AG04450 (cell line): Measurements from ENCODE around the gene KRT76. TPM values are rescaled to one million over a fixed set of nuclear protein-coding genes. Genes with fewer than 3 reads are reported as not detected.

ENCODE experiments used
- CTCF ChIA-PET: fragments of 300-600, 350-600 bp; formaldehyde crosslinking; extraction: SDS; loops from one replicate; lab custom pipeline; 2022; ENCODE audit warnings: antibody characterized with exemption, inconsistent platforms; lab: Charles Lee
- POLR2A ChIA-PET: fragments of 350-600 bp; formaldehyde crosslinking; extraction: SDS; loops from one replicate; lab custom pipeline; 2021; ENCODE audit warnings: antibody characterized with exemption, inconsistent platforms; lab: Yijun Ruan, JAX
- DNase-seq: peaks from one replicate; pipeline ENCODE4 v3.0.0-alpha.2; 2011; ENCODE audit warnings: low read depth, low spot score
- H3K27ac ChIP-seq: one replicate; pipeline ENCODE4 v1.5.1; 2012; ENCODE audit warnings: low read depth, low read length, control low read depth
- H3K27me3 ChIP-seq: one replicate; pipeline ENCODE4 v1.6.0; 2012; ENCODE audit warnings: low read length; ENCODE audit not compliant: control insufficient read depth, insufficient read depth
- H3K4me3 ChIP-seq: 2 replicates; pipeline ENCODE4 v1.5.1; 2011; ENCODE audit warnings: mild to moderate bottlenecking, low read depth, low read length, control low read depth
- H3K9me3 ChIP-seq: 2 replicates; pipeline ENCODE4 v1.5.1; 2012; ENCODE audit warnings: low read length; ENCODE audit not compliant: control insufficient read depth, insufficient read depth
- polyA plus RNA-seq: library from polyadenylated mRNA; depleted of rRNA; stranded (reverse); fragments of >200 nt; gene quantifications from 2 replicates; pipeline ENCODE4 v1.2.3, GENCODE V29; 2011
- TF ChIP-seq, protein P1 (sequence below): IDR thresholded peaks from 2 replicates; pipeline ENCODE4 v1.5.1; 2011; ENCODE audit warnings: low read depth, low read length, control low read depth, inconsistent platforms

Gene KRT76
- polyA plus RNA-seq, 1 experiment, result not detected

DNA sequence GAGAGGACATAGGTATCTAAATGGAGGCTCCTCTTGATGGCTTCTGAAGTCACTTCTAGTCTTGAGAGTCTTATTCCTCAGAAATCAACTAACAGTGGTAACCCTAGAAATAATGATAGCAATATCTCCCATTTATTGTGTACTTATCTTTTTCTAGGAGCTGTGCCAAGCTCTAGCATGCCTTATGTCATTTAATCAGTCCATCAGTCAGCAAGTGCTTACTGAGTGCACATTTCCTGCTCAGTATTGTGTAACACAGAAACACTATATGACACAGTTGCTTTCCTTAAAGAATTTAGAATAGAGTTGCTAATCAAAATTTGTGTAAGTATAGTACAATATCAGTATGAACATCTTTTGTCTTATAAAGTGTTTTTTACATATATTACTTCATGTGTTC is 36.6 kb downstream of the KRT76 start:
- CTCF ChIA-PET, result no interaction called here
- DNase-seq, result no peak
- TF ChIP-seq, protein P1, sequence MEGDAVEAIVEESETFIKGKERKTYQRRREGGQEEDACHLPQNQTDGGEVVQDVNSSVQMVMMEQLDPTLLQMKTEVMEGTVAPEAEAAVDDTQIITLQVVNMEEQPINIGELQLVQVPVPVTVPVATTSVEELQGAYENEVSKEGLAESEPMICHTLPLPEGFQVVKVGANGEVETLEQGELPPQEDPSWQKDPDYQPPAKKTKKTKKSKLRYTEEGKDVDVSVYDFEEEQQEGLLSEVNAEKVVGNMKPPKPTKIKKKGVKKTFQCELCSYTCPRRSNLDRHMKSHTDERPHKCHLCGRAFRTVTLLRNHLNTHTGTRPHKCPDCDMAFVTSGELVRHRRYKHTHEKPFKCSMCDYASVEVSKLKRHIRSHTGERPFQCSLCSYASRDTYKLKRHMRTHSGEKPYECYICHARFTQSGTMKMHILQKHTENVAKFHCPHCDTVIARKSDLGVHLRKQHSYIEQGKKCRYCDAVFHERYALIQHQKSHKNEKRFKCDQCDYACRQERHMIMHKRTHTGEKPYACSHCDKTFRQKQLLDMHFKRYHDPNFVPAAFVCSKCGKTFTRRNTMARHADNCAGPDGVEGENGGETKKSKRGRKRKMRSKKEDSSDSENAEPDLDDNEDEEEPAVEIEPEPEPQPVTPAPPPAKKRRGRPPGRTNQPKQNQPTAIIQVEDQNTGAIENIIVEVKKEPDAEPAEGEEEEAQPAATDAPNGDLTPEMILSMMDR, result no peak
- Histone ChIP-seq H3K27me3 (peaks cover 2% of the 10 kb centered on the region), H3K9me3 (no peaks in the 10 kb centered on the region), H3K27ac (no peak overlapping the region), H3K4me3 (no peak overlapping the region)
- POLR2A ChIA-PET, result no interaction called here

DNA sequence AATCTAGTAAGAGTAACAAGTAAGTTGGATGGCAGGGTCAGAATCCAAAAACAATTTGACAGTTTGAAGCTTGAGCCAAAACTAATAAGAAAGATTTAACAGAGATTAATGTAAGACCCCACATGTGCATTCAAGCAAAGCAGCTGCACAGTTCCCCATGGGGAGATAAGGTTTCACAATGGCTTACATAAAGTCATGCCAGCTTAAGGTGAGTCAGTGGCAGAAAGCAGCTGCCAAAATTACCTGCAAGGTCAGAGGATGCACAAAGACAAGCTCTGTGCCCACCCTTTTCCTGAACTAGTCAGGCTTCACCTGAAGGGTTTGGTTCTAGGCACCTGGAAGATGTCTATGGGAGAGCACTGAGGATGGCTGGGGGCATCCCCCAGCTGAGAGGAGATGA is 37.2 kb downstream of the KRT76 start:
- H3K9me3 ChIP-seq, result no peaks in the 10 kb centered on the region
- H3K4me3 ChIP-seq, result no peak overlapping the region
- POLR2A ChIA-PET, result no interaction called here
- peaks cover 3% of the 10 kb centered on the region for H3K27me3 ChIP-seq
- CTCF ChIA-PET, result no interaction called here
- H3K27ac ChIP-seq, result no peak overlapping the region
- TF ChIP-seq, protein P1, result no peak
- DNase-seq, result no peak

DNA sequence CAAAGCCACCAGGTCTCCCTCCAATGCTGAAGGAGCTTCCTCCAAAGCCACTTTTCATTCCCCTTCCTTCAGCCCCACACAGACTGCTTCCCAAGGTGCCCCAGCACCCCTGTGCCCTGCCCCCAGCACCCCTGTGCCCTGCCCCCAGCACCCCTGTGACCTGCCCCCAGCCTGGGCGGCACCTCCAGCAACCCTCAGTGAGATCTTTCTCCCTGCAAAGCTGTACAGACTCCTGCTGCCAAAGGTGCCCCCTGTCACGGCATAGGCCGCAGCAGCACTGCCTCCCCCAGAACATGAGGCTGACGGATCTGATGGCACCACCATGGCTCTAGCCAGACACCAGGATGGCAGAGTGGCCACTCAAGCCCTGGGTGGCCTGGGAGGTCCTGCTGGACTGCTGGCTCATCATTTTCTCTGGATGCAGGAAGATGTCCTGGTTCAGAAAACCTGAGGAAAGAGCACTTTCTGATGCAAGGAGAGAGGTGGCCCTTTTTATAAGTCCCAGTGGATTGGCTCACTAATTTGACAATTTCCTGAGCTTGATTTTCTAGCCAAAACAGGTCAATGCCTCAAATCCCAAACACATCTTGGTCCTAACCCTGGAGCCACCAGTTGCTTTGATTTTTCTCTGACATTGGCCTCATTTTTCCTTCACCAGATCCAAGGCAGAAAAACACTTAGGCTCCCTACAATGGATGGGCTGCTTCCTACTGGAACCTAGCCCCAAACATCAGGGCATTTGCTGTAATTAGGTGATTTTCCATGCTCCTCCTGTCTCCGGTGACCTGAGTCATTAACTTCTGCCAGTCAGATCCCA is 41.1 kb downstream of the KRT76 start:
- Histone ChIP-seq H3K27me3 (peaks cover 11% of the 10 kb centered on the region), H3K4me3 (no peak overlapping the region), H3K9me3 (no peaks in the 10 kb centered on the region), H3K27ac (no peak overlapping the region)
- DNase-seq, result no peak
- CTCF ChIA-PET, result no interaction called here
- POLR2A ChIA-PET, result no interaction called here
- TF ChIP-seq, protein P1, result no peak

DNA sequence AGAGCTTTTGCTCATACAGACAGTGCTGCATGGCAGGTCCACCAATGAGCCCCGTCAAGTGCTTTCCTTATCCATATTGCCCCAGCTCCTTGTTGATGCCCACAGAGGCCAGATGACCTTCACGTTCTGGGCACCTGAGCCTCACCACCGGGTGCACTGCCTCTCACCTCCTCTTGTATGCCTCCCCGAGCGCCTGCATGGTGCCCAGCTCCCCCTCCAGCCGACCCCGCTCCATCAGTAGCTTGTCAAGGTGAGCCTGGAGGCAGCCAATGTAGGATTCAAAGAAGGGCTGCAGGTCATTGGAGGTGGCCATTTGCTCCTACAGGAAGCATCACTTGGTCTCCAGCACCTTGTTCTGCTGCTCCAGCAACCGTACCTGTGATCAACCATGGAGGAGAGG is 42.0 kb downstream of the KRT76 start:
- Histone ChIP-seq H3K27me3 (peaks cover 11% of the 10 kb centered on the region), H3K27ac (no peak overlapping the region), H3K4me3 (no peak overlapping the region), H3K9me3 (no peaks in the 10 kb centered on the region)
- POLR2A ChIA-PET, result no interaction called here
- CTCF ChIA-PET, result no interaction called here
- DNase-seq, result no peak
- TF ChIP-seq, protein P1, result no peak

DNA sequence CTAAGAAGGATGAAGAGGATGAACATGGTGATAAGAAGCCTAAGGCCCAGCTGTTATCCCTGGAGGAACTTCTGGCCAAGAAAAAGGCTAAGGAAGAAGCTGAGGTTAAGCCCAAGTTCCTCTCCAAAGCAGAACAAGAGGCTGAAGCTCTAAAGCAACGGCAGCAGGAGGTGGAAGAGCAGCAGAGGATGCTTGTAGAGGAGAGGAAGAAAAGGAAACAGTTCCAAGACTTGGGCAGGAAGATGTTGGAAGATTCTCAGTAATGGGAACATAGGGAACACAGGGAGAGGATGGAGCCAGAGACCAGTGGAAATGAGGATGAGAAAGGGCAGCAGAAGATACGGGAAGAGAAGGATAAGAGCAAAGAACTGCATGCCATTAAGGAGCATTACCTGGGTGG is 46.4 kb downstream of the KRT76 start:
- H3K27ac ChIP-seq, result no peak overlapping the region
- ChIA-PET POLR2A (no interaction called here), CTCF (no interaction called here)
- H3K27me3 ChIP-seq, result peaks cover 20% of the 10 kb centered on the region
- no peak for DNase-seq
- TF ChIP-seq, protein P1, result no peak
- no peaks in the 10 kb centered on the region for H3K9me3 ChIP-seq
- H3K4me3 ChIP-seq, result no peak overlapping the region
